Thoracic aorta (tissue), 2 donors: ENCODE data around the gene INPP4B. TPM values are rescaled to one million over a fixed set of nuclear protein-coding genes. Genes with fewer than 3 reads are reported as not detected.

Experiments used
- ATAC-seq: fragments of 150-250 bp; one replicate; pipeline ENCODE4 v1.8.0; 2017; ENCODE audit warnings: low read depth; ENCODE audit not compliant: insufficient number of reproducible peaks, low FRiP score
- DNase-seq: peaks from one replicate; pipeline ENCODE4 v3.0.0-alpha.2; 2020; ENCODE audit warnings: low spot score
- H3K27ac ChIP-seq, 2 donors: fragments of 200-600 bp; sonication (generic); 1 replicate in 1 of 2; 2 replicates in 1 of 2; pipeline ENCODE4 v1.5.1; 2016; ENCODE audit warnings: mild to moderate bottlenecking in 2 of 2, moderate library complexity in 2 of 2
- H3K27me3 ChIP-seq: fragments of 200-600 bp; sonication (generic); replicated peaks from 2 replicates; pipeline ENCODE4 v1.6.0; 2016; ENCODE audit warnings: mild to moderate bottlenecking; ENCODE audit not compliant: insufficient read depth
- H3K36me3 ChIP-seq: fragments of 200-600 bp; sonication (generic); one replicate; pipeline ENCODE4 v1.5.1; 2016
- H3K4me1 ChIP-seq, 2 donors: fragments of 200-600 bp; sonication (generic); 1 replicate in 1 of 2; 2 replicates in 1 of 2; pipeline versions ENCODE4 v1.5.1 to v1.6.0; 2016; ENCODE audit warnings: low read depth in 2 of 2, mild to moderate bottlenecking in 1 of 2; ENCODE audit not compliant: control insufficient read depth in 1 of 2
- H3K4me3 ChIP-seq: fragments of 200-600 bp; sonication (generic); 2 replicates; pipeline ENCODE4 v1.5.1; 2016; ENCODE audit warnings: mild to moderate bottlenecking
- H3K9me3 ChIP-seq: fragments of 200-600 bp; sonication (generic); 2 replicates; pipeline ENCODE4 v1.5.1; 2016
- total RNA-seq, 2 donors: library from RNA; depleted of rRNA; stranded (reverse); fragments of >200 nt; gene quantifications; one replicate each; pipeline versions ENCODE4 v1.1.0 to v1.2.3, GENCODE V29; 2016
- TF ChIP-seq, protein P1 (sequence below): fragments of 200-600 bp; sonication (generic); IDR thresholded peaks from one replicate; pipeline ENCODE4 v1.5.1; 2019; ENCODE audit warnings: antibody characterized with exemption

INPP4B gene
- total RNA-seq, 2 donors from 2014 or later = 21.1 to 30.4 TPM

- no peak overlapping the region for H3K4me3 ChIP-seq
- no peak overlapping the region for H3K27ac ChIP-seq
- H3K9me3 ChIP-seq = no peaks in the 10 kb centered on the region
- no peaks in the 10 kb centered on the region for H3K27me3 ChIP-seq
- ATAC-seq (peak; percentile 34), DNase-seq (no peak)
- no peaks in the 10 kb centered on the region for H3K4me1 ChIP-seq
- H3K36me3 ChIP-seq = no peaks in the 10 kb centered on the region
- TF ChIP-seq, protein P1, sequence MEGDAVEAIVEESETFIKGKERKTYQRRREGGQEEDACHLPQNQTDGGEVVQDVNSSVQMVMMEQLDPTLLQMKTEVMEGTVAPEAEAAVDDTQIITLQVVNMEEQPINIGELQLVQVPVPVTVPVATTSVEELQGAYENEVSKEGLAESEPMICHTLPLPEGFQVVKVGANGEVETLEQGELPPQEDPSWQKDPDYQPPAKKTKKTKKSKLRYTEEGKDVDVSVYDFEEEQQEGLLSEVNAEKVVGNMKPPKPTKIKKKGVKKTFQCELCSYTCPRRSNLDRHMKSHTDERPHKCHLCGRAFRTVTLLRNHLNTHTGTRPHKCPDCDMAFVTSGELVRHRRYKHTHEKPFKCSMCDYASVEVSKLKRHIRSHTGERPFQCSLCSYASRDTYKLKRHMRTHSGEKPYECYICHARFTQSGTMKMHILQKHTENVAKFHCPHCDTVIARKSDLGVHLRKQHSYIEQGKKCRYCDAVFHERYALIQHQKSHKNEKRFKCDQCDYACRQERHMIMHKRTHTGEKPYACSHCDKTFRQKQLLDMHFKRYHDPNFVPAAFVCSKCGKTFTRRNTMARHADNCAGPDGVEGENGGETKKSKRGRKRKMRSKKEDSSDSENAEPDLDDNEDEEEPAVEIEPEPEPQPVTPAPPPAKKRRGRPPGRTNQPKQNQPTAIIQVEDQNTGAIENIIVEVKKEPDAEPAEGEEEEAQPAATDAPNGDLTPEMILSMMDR = no peak
Measured at GRCh38 chr4:142021181-142021580, 824.9 kb downstream of the INPP4B start.

DNA sequence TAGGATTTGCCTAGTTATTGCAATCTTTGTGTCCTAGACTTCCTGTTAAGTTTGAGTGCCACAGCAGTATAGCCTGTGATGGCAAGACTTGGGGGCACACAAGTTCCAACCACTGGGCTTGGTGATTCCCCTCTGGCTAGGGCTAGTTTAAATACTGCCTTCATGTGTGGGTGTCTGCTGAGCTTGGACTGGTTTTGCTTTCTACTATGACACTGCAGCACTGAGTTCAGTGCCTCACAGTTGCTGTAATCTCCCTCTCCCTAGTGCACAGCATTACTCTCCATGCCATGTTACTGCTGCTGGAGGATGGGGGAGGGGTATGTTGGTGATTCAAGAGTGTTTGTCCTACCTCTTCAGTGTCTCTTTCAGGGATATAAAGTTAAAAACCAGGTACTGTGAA, 830.1 kb downstream of the INPP4B start:
- ATAC-seq (no peak), DNase-seq (no peak)
- H3K4me1 ChIP-seq = no peaks in the 10 kb centered on the region
- H3K4me3 ChIP-seq = no peak overlapping the region
- H3K27ac ChIP-seq = no peak overlapping the region
- no peaks in the 10 kb centered on the region for H3K36me3 ChIP-seq
- no peaks in the 10 kb centered on the region for H3K9me3 ChIP-seq
- no peaks in the 10 kb centered on the region for H3K27me3 ChIP-seq
- TF ChIP-seq, protein P1 = no peak

GRCh38 chr4:142009751-142010150, 836.4 kb downstream of the INPP4B start:
- H3K27me3 ChIP-seq = no peaks in the 10 kb centered on the region
- DNase-seq = no peak
- H3K4me3 ChIP-seq = no peak overlapping the region
- no peaks in the 10 kb centered on the region for H3K4me1 ChIP-seq
- ATAC-seq = no peak
- TF ChIP-seq, protein P1 = no peak
- no peaks in the 10 kb centered on the region for H3K36me3 ChIP-seq
- no peak overlapping the region for H3K27ac ChIP-seq
- H3K9me3 ChIP-seq = no peaks in the 10 kb centered on the region

- Histone ChIP-seq H3K4me1 (no peaks in the 10 kb centered on the region), H3K4me3 (no peak overlapping the region), H3K27me3 (no peaks in the 10 kb centered on the region), H3K9me3 (no peaks in the 10 kb centered on the region), H3K36me3 (no peaks in the 10 kb centered on the region), H3K27ac (no peak overlapping the region)
- TF ChIP-seq, protein P1 = no peak
- DNase-seq = no peak
- no peak for ATAC-seq
Measured at GRCh38 chr4:142005519-142005918, 840.6 kb downstream of the INPP4B start.

DNA sequence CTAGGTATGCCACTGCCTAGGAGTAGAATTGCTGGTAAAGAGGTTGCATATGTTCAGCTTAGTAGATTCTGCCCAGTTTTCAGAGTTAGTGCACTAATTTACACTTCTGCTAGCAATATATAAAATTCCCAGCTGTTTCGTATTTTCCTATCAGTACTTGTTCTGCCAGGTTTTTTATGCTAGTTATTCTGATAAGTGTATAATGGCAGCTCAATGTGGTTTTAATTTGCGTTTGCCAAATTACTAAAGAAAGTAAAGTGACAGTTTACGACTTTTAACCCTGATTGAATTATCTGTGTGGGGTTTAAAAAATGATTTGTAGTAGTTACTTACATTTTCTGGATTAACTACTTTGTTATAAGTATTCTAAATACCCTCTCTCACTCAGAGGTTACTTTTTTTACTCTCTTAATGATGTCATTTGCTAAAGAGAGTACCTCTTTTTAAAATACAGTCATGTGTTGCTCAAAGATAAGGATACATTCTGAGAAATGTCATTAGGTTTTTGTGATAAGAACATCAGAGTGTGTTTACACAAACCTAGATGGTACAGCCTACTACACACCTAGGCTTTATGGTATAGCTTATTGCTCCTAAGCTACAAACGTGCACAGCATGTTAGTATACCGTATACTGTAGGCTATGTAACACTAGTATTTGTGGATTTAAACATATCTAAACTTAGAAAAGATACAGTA, 846.5 kb downstream of the INPP4B start:
- no peak for ATAC-seq

More for the DNA sequence above, 846.5 kb downstream of the INPP4B start:
- Histone ChIP-seq H3K4me3 (no peak overlapping the region), H3K27me3 (no peaks in the 10 kb centered on the region), H3K27ac (no peak overlapping the region), H3K36me3 (no peaks in the 10 kb centered on the region), H3K9me3 (no peaks in the 10 kb centered on the region), H3K4me1 (no peaks in the 10 kb centered on the region)
- TF ChIP-seq, protein P1 = no peak
- DNase-seq = no peak
